ENCODE results near the gene ITGB8.

DNA sequence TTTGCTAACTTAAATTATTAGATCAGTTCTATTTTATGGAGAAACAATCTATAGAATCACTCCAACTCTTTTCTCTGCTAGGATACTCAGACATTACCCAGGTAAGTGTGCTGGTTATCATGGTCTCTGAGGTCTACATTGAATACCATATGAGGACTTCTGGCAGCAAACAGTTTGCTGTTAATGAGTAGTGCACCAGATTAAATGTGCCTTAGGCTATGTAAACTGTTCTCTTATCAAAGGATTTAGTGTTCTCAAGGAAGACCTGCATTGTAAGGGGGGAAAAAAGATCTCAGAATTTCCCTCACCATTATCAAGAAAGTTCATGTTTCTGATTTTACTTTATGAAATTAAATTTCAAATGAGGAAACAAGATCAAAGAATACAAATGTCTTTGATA, 107.5 kb downstream of the ITGB8 start:
- TF ChIP-seq, protein P1, sequence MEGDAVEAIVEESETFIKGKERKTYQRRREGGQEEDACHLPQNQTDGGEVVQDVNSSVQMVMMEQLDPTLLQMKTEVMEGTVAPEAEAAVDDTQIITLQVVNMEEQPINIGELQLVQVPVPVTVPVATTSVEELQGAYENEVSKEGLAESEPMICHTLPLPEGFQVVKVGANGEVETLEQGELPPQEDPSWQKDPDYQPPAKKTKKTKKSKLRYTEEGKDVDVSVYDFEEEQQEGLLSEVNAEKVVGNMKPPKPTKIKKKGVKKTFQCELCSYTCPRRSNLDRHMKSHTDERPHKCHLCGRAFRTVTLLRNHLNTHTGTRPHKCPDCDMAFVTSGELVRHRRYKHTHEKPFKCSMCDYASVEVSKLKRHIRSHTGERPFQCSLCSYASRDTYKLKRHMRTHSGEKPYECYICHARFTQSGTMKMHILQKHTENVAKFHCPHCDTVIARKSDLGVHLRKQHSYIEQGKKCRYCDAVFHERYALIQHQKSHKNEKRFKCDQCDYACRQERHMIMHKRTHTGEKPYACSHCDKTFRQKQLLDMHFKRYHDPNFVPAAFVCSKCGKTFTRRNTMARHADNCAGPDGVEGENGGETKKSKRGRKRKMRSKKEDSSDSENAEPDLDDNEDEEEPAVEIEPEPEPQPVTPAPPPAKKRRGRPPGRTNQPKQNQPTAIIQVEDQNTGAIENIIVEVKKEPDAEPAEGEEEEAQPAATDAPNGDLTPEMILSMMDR (conservative IDR thresholded peaks at IDR 0.05; ENCODE audit: low read depth, low read length): no peak
- no peak for TF ChIP-seq POLR2A (IDR thresholded peaks at IDR 0.05; ENCODE audit: low read depth, low read length)
- TF ChIP-seq CHD1 (IDR thresholded peaks at IDR 0.05; ENCODE audit: low read depth, low read length): no peak
- no peak for TF ChIP-seq RFX5 (IDR thresholded peaks at IDR 0.05; ENCODE audit: low read depth, low read length)
- no peak for TF ChIP-seq NFE2L2 (IDR thresholded peaks at IDR 0.05; ENCODE audit: low read depth, low read length)
- no peak for TF ChIP-seq MXI1 (IDR thresholded peaks at IDR 0.05; ENCODE audit: borderline replicate concordance, low read depth, low read length)
- no peak for TF ChIP-seq CEBPB (IDR thresholded peaks at IDR 0.05; ENCODE audit: low read depth, low read length)
- no peak for TF ChIP-seq RAD21 (IDR thresholded peaks at IDR 0.05; ENCODE audit: low read length)
- no peak for TF ChIP-seq RCOR1 (IDR thresholded peaks at IDR 0.05; ENCODE audit: insufficient replicate concordance, low read length)
- no peak for TF ChIP-seq FOS (IDR thresholded peaks at IDR 0.05; ENCODE audit: low read depth, low read length)

Measured in IMR-90 (cell line).